ENCODE data around the gene MEAF6.
"Not testable (repeated sequence)": the region's sequence is repeated elsewhere in the genome, so short reads cannot be mapped to it uniquely, and the experiment has no call there.

DNA sequence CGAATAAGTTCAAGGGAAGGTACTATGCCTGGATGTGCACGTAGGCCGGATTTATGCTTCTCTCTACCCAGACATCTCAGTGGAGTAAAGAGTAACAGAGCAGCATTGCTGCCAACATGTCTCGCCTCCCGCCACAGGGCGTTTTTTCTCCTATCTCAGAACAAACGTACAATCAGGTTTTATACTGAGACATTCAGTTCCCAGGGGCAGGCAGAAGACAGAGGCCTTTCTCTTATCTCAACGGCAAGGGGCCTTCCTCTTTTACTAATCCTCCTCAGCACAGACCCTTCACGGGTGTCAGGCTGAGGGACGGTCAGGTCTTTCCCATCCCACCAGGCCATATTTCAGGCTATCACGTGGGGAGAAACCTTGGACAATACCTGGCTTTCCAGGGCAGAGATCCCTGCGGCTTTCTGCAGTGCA is 45.4 kb upstream of the MEAF6 start:
- TF ChIP-seq, protein P1, sequence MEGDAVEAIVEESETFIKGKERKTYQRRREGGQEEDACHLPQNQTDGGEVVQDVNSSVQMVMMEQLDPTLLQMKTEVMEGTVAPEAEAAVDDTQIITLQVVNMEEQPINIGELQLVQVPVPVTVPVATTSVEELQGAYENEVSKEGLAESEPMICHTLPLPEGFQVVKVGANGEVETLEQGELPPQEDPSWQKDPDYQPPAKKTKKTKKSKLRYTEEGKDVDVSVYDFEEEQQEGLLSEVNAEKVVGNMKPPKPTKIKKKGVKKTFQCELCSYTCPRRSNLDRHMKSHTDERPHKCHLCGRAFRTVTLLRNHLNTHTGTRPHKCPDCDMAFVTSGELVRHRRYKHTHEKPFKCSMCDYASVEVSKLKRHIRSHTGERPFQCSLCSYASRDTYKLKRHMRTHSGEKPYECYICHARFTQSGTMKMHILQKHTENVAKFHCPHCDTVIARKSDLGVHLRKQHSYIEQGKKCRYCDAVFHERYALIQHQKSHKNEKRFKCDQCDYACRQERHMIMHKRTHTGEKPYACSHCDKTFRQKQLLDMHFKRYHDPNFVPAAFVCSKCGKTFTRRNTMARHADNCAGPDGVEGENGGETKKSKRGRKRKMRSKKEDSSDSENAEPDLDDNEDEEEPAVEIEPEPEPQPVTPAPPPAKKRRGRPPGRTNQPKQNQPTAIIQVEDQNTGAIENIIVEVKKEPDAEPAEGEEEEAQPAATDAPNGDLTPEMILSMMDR (conservative IDR thresholded peaks at IDR 0.05; ENCODE audit: low read depth, low read length) = not testable (repeated sequence)
- not testable (repeated sequence) for TF ChIP-seq POLR2A (IDR thresholded peaks at IDR 0.05; ENCODE audit: low read depth, low read length); RCOR1 (IDR thresholded peaks at IDR 0.05; ENCODE audit: insufficient replicate concordance, low read length); CEBPB (IDR thresholded peaks at IDR 0.05; ENCODE audit: low read depth, low read length); MAZ (IDR thresholded peaks at IDR 0.05; ENCODE audit: borderline replicate concordance, low read depth, low read length); FOS (IDR thresholded peaks at IDR 0.05; ENCODE audit: low read depth, low read length); CHD1 (IDR thresholded peaks at IDR 0.05; ENCODE audit: low read depth, low read length); RAD21 (IDR thresholded peaks at IDR 0.05; ENCODE audit: low read length); RFX5 (IDR thresholded peaks at IDR 0.05; ENCODE audit: low read depth, low read length); SMC3 (IDR thresholded peaks at IDR 0.05; ENCODE audit: low read depth, low read length); MAFK (IDR thresholded peaks at IDR 0.05; ENCODE audit: low read depth, low read length)
